ENCODE results near the gene CRY1.

DNA sequence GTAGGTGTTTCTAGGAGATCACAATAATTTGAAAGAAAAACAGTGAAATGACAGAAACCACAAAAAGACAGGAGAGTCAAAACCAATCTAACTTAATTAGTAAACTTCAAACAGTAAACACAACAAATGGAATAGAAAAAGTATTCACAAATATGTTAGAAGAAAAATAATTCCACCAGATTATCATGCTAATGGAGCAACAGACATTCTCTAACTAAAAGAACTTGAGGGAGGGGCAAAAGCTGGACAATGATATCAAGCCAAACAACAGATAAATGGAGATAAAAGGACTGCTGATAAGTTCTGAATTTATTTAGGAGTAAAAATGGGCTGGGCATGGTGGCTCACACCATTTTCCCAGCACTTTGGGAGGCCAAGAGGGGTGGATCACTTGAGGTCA lies 28.7 kb downstream of the CRY1 start:
- TF ChIP-seq EP300 (IDR thresholded peaks at IDR 0.05), result no peak
- TF ChIP-seq, protein P1, sequence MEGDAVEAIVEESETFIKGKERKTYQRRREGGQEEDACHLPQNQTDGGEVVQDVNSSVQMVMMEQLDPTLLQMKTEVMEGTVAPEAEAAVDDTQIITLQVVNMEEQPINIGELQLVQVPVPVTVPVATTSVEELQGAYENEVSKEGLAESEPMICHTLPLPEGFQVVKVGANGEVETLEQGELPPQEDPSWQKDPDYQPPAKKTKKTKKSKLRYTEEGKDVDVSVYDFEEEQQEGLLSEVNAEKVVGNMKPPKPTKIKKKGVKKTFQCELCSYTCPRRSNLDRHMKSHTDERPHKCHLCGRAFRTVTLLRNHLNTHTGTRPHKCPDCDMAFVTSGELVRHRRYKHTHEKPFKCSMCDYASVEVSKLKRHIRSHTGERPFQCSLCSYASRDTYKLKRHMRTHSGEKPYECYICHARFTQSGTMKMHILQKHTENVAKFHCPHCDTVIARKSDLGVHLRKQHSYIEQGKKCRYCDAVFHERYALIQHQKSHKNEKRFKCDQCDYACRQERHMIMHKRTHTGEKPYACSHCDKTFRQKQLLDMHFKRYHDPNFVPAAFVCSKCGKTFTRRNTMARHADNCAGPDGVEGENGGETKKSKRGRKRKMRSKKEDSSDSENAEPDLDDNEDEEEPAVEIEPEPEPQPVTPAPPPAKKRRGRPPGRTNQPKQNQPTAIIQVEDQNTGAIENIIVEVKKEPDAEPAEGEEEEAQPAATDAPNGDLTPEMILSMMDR (IDR thresholded peaks at IDR 0.05), result no peak
